ENCODE results near the gene MAGEC2. TPM values are rescaled to one million over a fixed set of nuclear protein-coding genes. Genes with fewer than 3 reads are reported as not detected.

MAGEC2 gene
- total RNA-seq, 2 donors from 2014 or later, result 29.1 TPM; not detected in 1

GRCh38 chrX:142201113-142201512, 4.0 kb downstream of the MAGEC2 start:
- no peaks in the 10 kb centered on the region for H3K27me3 ChIP-seq (replicated peaks; ENCODE audit: insufficient read depth)
- H3K4me1 ChIP-seq (replicated peaks), result no peaks in the 10 kb centered on the region
- intact Hi-C loops (cut with DNase I), result no loop called here
- H3K9me3 ChIP-seq, result no peaks in the 10 kb centered on the region
- no peak overlapping the region for H3K27ac ChIP-seq
- H3K36me3 ChIP-seq, result no peaks in the 10 kb centered on the region
- DNase-seq (ENCODE audit: low spot score), result no peak
- TF ChIP-seq POLR2A (IDR thresholded peaks at IDR 0.05) (no peak), POLR2AphosphoS5 (IDR thresholded peaks at IDR 0.05) (no peak), CTCF (IDR thresholded peaks at IDR 0.05) (no peak)
- no peak overlapping the region for H3K4me3 ChIP-seq
- WGBS, result 64% methylated on average over 2 of the region's 2 CpGs

GRCh38 chrX:142186103-142186502, 19.0 kb downstream of the MAGEC2 start:
- H3K4me3 ChIP-seq, result no peak overlapping the region
- no peak for DNase-seq (ENCODE audit: low spot score)
- no peaks in the 10 kb centered on the region for H3K9me3 ChIP-seq
- H3K4me1 ChIP-seq (replicated peaks), result no peaks in the 10 kb centered on the region
- no peak for TF ChIP-seq POLR2AphosphoS5 (IDR thresholded peaks at IDR 0.05)
- no peak for TF ChIP-seq CTCF (IDR thresholded peaks at IDR 0.05)
- TF ChIP-seq POLR2A (IDR thresholded peaks at IDR 0.05), result no peak
- H3K36me3 ChIP-seq, result no peaks in the 10 kb centered on the region
- no peaks in the 10 kb centered on the region for H3K27me3 ChIP-seq (replicated peaks; ENCODE audit: insufficient read depth)
- intact Hi-C loops (cut with DNase I), result no loop called here
- no peak overlapping the region for H3K27ac ChIP-seq
- WGBS, result 60% methylated on average over 2 of the region's 2 CpGs

GRCh38 chrX:142184756-142185602, 20.1 kb downstream of the MAGEC2 start:
- 81% methylated on average over 7 of the region's 7 CpGs for WGBS

GRCh38 chrX:142156567-142156966, 48.5 kb downstream of the MAGEC2 start:
- TF ChIP-seq POLR2A (IDR thresholded peaks at IDR 0.05) (no peak), POLR2AphosphoS5 (IDR thresholded peaks at IDR 0.05) (no peak), CTCF (IDR thresholded peaks at IDR 0.05) (no peak)
- DNase-seq (ENCODE audit: low spot score), result no peak
- WGBS, result 85% methylated on average over 8 of the region's 10 CpGs
- no peak overlapping the region for H3K4me3 ChIP-seq
- H3K9me3 ChIP-seq, result no peaks in the 10 kb centered on the region
- no peaks in the 10 kb centered on the region for H3K4me1 ChIP-seq (replicated peaks)
- no peaks in the 10 kb centered on the region for H3K27me3 ChIP-seq (replicated peaks; ENCODE audit: insufficient read depth)
- intact Hi-C loops (cut with DNase I), result no loop called here
- H3K27ac ChIP-seq, result no peak overlapping the region
- no peaks in the 10 kb centered on the region for H3K36me3 ChIP-seq

More at GRCh38 chrX:142184756-142185602, 20.1 kb downstream of the MAGEC2 start:
- no peaks in the 10 kb centered on the region for H3K9me3 ChIP-seq
- H3K27ac ChIP-seq, result no peak overlapping the region
- TF ChIP-seq POLR2A (IDR thresholded peaks at IDR 0.05), result no peak
- no peak for TF ChIP-seq POLR2AphosphoS5 (IDR thresholded peaks at IDR 0.05)
- TF ChIP-seq CTCF (IDR thresholded peaks at IDR 0.05), result no peak
- H3K27me3 ChIP-seq (replicated peaks; ENCODE audit: insufficient read depth), result no peaks in the 10 kb centered on the region
- no peak for DNase-seq (ENCODE audit: low spot score)
- no peaks in the 10 kb centered on the region for H3K36me3 ChIP-seq
- H3K4me1 ChIP-seq (replicated peaks), result no peaks in the 10 kb centered on the region
- intact Hi-C loops (cut with DNase I), result no loop called here
- H3K4me3 ChIP-seq, result no peak overlapping the region

Data from prostate gland (tissue), 2 donors.